HCT116 (cell line): ENCODE data around the gene RIMBP2. TPM values are rescaled to one million over a fixed set of nuclear protein-coding genes. Genes with fewer than 3 reads are reported as not detected.

ENCODE experiments used
- ATAC-seq: fragments of 200-7000 bp; cut with Tn5 transposase; 2 replicates; pipeline ENCODE4 v1.9.1; 2020; ENCODE audit warnings: mild to moderate bottlenecking, moderate library complexity
- BruUV-seq: library from RNA; stranded (reverse); fragments of 400-500 nt; replicated peaks from 2 replicates; lab custom pipeline; 2021; lab: Mats Ljungman, UMichigan
- CTCF ChIA-PET: fragments of 300-600 bp; sonication (Branson Sonifier 250); formaldehyde crosslinking; loops from one replicate; lab custom pipeline; 2021; ENCODE audit warnings: antibody characterized with exemption; lab: Charles Lee
- POLR2A ChIA-PET: fragments of 300-600, 350-600 bp; sonication (Branson Sonifier 250); formaldehyde crosslinking; loops from one replicate; lab custom pipeline; 2021; ENCODE audit warnings: antibody characterized with exemption; lab: Charles Lee
- RAD21 ChIA-PET, 2 experiments: fragments of 300-600 bp; sonication (Branson Sonifier 250); formaldehyde crosslinking; loops; one replicate each; lab custom pipeline; 2023; ENCODE audit warnings: low total read pairs in 2 of 2; ENCODE audit not compliant: uncharacterized antibody in 2 of 2, unreplicated experiment in 2 of 2, low non-redundant PET in 1 of 2; lab: Charles Lee
- DNase-seq: peaks from one replicate; pipeline ENCODE4 v3.0.0-alpha.2; 2010; ENCODE audit warnings: low read depth, low spot score
- H2AFZ ChIP-seq: fragments of 200-600 bp; shearing (Covaris generic), sonication (generic); 2 replicates; pipeline ENCODE4 v1.6.1; 2017; ENCODE audit warnings: low read depth, mixed run types, mixed read lengths, antibody characterized with exemption, low read length; ENCODE audit not compliant: poor library complexity, severe bottlenecking
- H3K27ac ChIP-seq: 2 replicates; pipeline ENCODE4 v1.5.1; 2012; ENCODE audit warnings: low read depth, low read length
- H3K27me3 ChIP-seq: fragments of 200-600 bp; sonication (generic); 2 replicates; pipeline ENCODE4 v1.6.1; 2016; ENCODE audit warnings: mixed run types, low read length, mixed read lengths; ENCODE audit not compliant: insufficient read depth
- H3K36me3 ChIP-seq, 2 experiments: fragments of 200-500 bp in 1 of 2; fragments of 200-600 bp in 1 of 2; sonication (Bioruptor generic) in 1 of 2; sonication (generic) in 1 of 2; 2 replicates each; pipeline versions ENCODE4 v1.5.1 to v1.6.1; 2014 to 2016; ENCODE audit warnings: low read length in 2 of 2, inconsistent platforms in 1 of 2, mixed read lengths in 1 of 2, mixed run types in 1 of 2; ENCODE audit not compliant: insufficient read depth in 2 of 2, control insufficient read depth in 1 of 2
- H3K4me1 ChIP-seq, 2 experiments: fragments of 200-600 bp in 1 of 2; sonication (generic) in 1 of 2; 2 replicates each; pipeline versions ENCODE4 v1.5.1 to v1.6.1; 2012 to 2017; ENCODE audit warnings: low read length in 2 of 2, inconsistent platforms in 1 of 2, mild to moderate bottlenecking in 1 of 2, mixed read lengths in 1 of 2, mixed run types in 1 of 2, moderate library complexity in 1 of 2; ENCODE audit not compliant: insufficient read depth in 2 of 2, control insufficient read depth in 1 of 2
- H3K4me2 ChIP-seq: fragments of 200-600 bp; sonication (generic); 2 replicates; pipeline ENCODE4 v1.6.1; 2017; ENCODE audit warnings: mixed run types, low read length, mixed read lengths
- H3K4me3 ChIP-seq, 2 experiments: fragments of 200-600 bp in 1 of 2; sonication (generic) in 1 of 2; replicated peaks in 1 of 2; 2 replicates each; pipeline ENCODE4 v1.5.1; 2011 to 2016; ENCODE audit warnings: low read length in 2 of 2, control low read depth in 1 of 2, low read depth in 1 of 2, mild to moderate bottlenecking in 1 of 2, mixed read lengths in 1 of 2, mixed run types in 1 of 2
- H3K79me2 ChIP-seq: fragments of 200-600 bp; sonication (generic); 2 replicates; pipeline ENCODE4 v1.6.1; 2017; ENCODE audit warnings: mild to moderate bottlenecking, mixed run types, low read length, moderate library complexity, mixed read lengths; ENCODE audit not compliant: insufficient read depth
- H3K9ac ChIP-seq: fragments of 200-600 bp; sonication (generic); 2 replicates; pipeline ENCODE4 v1.6.1; 2016; ENCODE audit warnings: low read length, mixed read lengths
- H3K9me2 ChIP-seq: fragments of 200-600 bp; sonication (generic), shearing (Covaris generic); 2 replicates; pipeline ENCODE4 v1.6.1; 2017; ENCODE audit warnings: mixed run types, mild to moderate bottlenecking, moderate library complexity; ENCODE audit not compliant: insufficient read depth
- H3K9me3 ChIP-seq, 2 experiments: fragments of 200-500 bp in 1 of 2; fragments of 200-600 bp in 1 of 2; sonication (Bioruptor generic) in 1 of 2; sonication (generic) in 1 of 2; 2 replicates each; pipeline ENCODE4 v1.6.1; 2014 to 2017; ENCODE audit warnings: low read length in 2 of 2, mixed read lengths in 2 of 2, inconsistent platforms in 1 of 2, low read depth in 1 of 2, mild to moderate bottlenecking in 1 of 2, mixed run types in 1 of 2, moderate library complexity in 1 of 2; ENCODE audit not compliant: control insufficient read depth in 1 of 2, insufficient read depth in 1 of 2
- H4K20me1 ChIP-seq: fragments of 200-600 bp; sonication (generic), shearing (Covaris generic); 2 replicates; pipeline ENCODE4 v1.6.1; 2017; ENCODE audit warnings: mixed run types, mild to moderate bottlenecking, moderate library complexity; ENCODE audit not compliant: insufficient read depth
- CEBPB ChIP-seq: IDR thresholded peaks from 2 replicates; pipeline ENCODE4 v1.6.1; 2012; ENCODE audit warnings: low read depth
- MAX ChIP-seq: IDR thresholded peaks from 2 replicates; pipeline ENCODE4 v1.6.1; 2012
- SIN3A ChIP-seq: IDR thresholded peaks from 2 replicates; pipeline ENCODE4 v1.6.1; 2012; ENCODE audit warnings: low read depth
- ZFX ChIP-seq: fragments of 450-650 bp; IDR thresholded peaks from 2 replicates; pipeline ENCODE4 v1.6.1; 2017
- intact Hi-C: fragments of 100-400 bp; cut with micrococcal nuclease; formaldehyde crosslinking; loops from 2 replicates; pipeline ENCODE4 v1.10.0; 2022
- total RNA-seq: library from RNA; stranded (reverse); gene quantifications from one replicate; pipeline ENCODE4 v1.2.1, GENCODE V29; 2021; ENCODE audit not compliant: unreplicated experiment
- TF ChIP-seq, protein P1 (sequence below): IDR thresholded peaks from 2 replicates; pipeline ENCODE4 v1.6.1; 2012; ENCODE audit warnings: low read depth

RIMBP2 gene
- total RNA-seq, 1 experiment from 2014 or later: not detected

DNA sequence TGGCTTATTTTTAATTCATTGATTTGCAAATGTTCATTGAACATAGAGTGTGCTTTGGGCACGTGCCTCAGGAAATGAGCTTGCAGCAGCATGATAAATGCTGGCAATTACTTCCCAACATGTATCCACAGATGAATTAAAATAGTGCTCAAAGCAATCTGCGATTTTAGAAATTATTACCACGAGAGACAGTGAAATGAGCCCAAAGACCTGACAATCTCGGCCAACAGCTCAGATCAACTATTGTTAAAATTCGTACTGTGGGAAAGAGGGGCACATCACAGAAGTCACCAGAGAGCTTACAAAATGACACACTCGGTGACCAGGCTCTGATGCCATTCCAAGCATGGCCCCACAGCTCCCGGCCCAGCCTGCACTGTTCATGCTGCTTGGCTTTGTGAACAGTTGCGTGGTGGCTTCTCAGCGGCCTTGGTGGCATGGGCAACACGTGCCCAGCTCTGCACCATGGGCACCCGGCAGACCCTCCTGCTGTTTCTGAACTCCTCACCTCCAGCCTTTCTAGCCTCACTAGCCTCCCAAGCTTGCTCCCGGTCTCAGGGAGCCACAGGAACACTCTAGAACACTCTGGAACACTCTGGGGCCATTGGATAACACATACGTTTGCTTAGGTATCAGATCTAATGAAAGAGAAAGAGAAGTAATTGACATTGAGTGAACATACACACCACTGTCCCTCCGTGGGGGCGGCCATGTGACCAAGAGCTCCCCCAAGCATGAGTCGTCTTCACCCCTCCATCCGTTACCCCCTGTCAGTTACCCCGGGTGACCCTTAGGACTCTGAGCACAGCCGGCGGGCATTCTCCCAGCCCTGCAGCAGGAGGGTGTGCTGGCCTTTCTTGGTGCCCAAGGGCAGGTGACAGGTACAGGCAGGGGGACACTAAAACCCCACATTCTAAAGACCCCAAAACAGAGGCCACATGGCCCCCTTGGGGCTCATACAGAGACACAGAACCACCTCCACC, 28.0 kb downstream of the RIMBP2 start:
- Histone ChIP-seq H3K27me3 (peaks cover 32% of the 10 kb centered on the region), H3K4me3 (no peak overlapping the region)

More for the DNA sequence above, 28.0 kb downstream of the RIMBP2 start:
- Histone ChIP-seq H2AFZ (no peak overlapping the region), H3K4me2 (no peak overlapping the region), H3K4me1 (no peaks in the 10 kb centered on the region), H3K79me2 (no peaks in the 10 kb centered on the region), H3K36me3 (no peaks in the 10 kb centered on the region), H4K20me1 (no peaks in the 10 kb centered on the region), H3K9me2 (no peaks in the 10 kb centered on the region), H3K9ac (no peak overlapping the region), H3K9me3 (no peaks in the 10 kb centered on the region), H3K27ac (no peak overlapping the region)
- intact Hi-C loops: no loop called here
- ATAC-seq (no peak), DNase-seq (no peak)
- no TSS peak for BruUV-seq
- POLR2A ChIA-PET: no interaction called here
- TF ChIP-seq CEBPB (no peak), ZFX (no peak), SIN3A (no peak), MAX (no peak)
- TF ChIP-seq, protein P1, sequence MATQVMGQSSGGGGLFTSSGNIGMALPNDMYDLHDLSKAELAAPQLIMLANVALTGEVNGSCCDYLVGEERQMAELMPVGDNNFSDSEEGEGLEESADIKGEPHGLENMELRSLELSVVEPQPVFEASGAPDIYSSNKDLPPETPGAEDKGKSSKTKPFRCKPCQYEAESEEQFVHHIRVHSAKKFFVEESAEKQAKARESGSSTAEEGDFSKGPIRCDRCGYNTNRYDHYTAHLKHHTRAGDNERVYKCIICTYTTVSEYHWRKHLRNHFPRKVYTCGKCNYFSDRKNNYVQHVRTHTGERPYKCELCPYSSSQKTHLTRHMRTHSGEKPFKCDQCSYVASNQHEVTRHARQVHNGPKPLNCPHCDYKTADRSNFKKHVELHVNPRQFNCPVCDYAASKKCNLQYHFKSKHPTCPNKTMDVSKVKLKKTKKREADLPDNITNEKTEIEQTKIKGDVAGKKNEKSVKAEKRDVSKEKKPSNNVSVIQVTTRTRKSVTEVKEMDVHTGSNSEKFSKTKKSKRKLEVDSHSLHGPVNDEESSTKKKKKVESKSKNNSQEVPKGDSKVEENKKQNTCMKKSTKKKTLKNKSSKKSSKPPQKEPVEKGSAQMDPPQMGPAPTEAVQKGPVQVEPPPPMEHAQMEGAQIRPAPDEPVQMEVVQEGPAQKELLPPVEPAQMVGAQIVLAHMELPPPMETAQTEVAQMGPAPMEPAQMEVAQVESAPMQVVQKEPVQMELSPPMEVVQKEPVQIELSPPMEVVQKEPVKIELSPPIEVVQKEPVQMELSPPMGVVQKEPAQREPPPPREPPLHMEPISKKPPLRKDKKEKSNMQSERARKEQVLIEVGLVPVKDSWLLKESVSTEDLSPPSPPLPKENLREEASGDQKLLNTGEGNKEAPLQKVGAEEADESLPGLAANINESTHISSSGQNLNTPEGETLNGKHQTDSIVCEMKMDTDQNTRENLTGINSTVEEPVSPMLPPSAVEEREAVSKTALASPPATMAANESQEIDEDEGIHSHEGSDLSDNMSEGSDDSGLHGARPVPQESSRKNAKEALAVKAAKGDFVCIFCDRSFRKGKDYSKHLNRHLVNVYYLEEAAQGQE: no peak
- CTCF ChIA-PET: no interaction called here
- RAD21 ChIA-PET: no interaction called here
